HL-60 (cell line): Measurements from ENCODE around the gene ITPRID2.

Source experiments
- DNase-seq, 2 experiments: peaks; one replicate each; pipeline ENCODE4 v3.0.0-alpha.2; 2010 to 2020; ENCODE audit warnings: low read depth in 1 of 2, low spot score in 1 of 2
- H3K27ac ChIP-seq: fragments of 250-450 bp; sonication (Bioruptor Pico); replicated peaks from 2 replicates; pipeline ENCODE4 v1.5.1; 2020; ENCODE audit warnings: mild to moderate bottlenecking, moderate library complexity
- H3K27me3 ChIP-seq: fragments of 250-450 bp; sonication (Bioruptor Pico); 2 replicates; pipeline ENCODE4 v1.5.1; 2021; ENCODE audit warnings: mild to moderate bottlenecking, moderate library complexity; ENCODE audit not compliant: insufficient read depth, poor library complexity, severe bottlenecking
- H3K4me3 ChIP-seq: replicated peaks from 2 replicates; pipeline ENCODE4 v1.5.1; 2011; ENCODE audit warnings: mild to moderate bottlenecking, control low read depth, low read length; ENCODE audit not compliant: insufficient read depth
- GABPA ChIP-seq: IDR thresholded peaks from 2 replicates; pipeline ENCODE4 v1.6.1; 2012; ENCODE audit warnings: low read depth
- POLR2AphosphoS5 ChIP-seq: IDR thresholded peaks from 2 replicates; pipeline ENCODE4 v1.6.1; 2012; ENCODE audit warnings: low read depth
- SPI1 ChIP-seq: IDR thresholded peaks from 2 replicates; pipeline ENCODE4 v1.6.1; 2012; ENCODE audit warnings: low read depth, mild to moderate bottlenecking, borderline replicate concordance
- TF ChIP-seq, protein P1 (sequence below): IDR thresholded peaks from one replicate; pipeline ENCODE4 v1.5.1; 2011; ENCODE audit warnings: low read length, control low read depth, inconsistent platforms; ENCODE audit not compliant: insufficient read depth
- TF ChIP-seq, protein P2 (sequence below): IDR thresholded peaks from 2 replicates; pipeline ENCODE4 v1.6.1; 2012; ENCODE audit warnings: low read depth; ENCODE audit not compliant: insufficient replicate concordance

The ITPRID2 gene

DNA sequence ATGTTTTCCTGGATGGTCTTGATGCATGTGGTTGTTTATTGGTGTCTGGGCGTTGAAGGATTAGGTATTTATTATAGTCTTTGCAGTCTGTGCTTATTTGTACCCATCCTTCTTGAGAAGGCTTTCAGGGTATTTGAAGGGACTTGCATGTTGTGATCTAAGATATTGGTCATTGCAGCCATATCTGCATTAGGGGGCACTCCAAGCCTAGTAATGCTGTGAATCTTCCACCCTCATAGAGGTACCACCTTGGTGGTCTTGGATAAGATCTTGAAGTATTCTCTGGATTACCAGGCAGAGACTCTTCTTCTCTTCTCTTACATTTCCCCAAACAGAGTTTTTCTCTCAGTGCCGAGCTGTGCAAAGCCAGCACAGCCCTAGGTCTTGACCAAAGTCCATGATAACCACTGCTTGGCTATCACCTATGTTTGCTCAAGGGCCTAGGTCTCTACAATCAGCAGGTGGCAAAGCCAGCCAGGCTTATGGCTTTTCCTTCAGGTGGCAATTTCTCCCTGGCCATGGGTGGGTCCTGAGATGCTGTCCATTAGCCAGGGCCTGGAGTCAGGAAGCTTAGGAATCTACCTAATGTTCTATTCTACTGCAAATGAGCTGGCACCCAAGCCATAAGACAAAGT lies 78.7 kb downstream of the ITPRID2 start:
- TF ChIP-seq GABPA = no peak
- no peak for TF ChIP-seq POLR2AphosphoS5
- TF ChIP-seq, protein P1, sequence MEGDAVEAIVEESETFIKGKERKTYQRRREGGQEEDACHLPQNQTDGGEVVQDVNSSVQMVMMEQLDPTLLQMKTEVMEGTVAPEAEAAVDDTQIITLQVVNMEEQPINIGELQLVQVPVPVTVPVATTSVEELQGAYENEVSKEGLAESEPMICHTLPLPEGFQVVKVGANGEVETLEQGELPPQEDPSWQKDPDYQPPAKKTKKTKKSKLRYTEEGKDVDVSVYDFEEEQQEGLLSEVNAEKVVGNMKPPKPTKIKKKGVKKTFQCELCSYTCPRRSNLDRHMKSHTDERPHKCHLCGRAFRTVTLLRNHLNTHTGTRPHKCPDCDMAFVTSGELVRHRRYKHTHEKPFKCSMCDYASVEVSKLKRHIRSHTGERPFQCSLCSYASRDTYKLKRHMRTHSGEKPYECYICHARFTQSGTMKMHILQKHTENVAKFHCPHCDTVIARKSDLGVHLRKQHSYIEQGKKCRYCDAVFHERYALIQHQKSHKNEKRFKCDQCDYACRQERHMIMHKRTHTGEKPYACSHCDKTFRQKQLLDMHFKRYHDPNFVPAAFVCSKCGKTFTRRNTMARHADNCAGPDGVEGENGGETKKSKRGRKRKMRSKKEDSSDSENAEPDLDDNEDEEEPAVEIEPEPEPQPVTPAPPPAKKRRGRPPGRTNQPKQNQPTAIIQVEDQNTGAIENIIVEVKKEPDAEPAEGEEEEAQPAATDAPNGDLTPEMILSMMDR = no peak
- TF ChIP-seq, protein P2, sequence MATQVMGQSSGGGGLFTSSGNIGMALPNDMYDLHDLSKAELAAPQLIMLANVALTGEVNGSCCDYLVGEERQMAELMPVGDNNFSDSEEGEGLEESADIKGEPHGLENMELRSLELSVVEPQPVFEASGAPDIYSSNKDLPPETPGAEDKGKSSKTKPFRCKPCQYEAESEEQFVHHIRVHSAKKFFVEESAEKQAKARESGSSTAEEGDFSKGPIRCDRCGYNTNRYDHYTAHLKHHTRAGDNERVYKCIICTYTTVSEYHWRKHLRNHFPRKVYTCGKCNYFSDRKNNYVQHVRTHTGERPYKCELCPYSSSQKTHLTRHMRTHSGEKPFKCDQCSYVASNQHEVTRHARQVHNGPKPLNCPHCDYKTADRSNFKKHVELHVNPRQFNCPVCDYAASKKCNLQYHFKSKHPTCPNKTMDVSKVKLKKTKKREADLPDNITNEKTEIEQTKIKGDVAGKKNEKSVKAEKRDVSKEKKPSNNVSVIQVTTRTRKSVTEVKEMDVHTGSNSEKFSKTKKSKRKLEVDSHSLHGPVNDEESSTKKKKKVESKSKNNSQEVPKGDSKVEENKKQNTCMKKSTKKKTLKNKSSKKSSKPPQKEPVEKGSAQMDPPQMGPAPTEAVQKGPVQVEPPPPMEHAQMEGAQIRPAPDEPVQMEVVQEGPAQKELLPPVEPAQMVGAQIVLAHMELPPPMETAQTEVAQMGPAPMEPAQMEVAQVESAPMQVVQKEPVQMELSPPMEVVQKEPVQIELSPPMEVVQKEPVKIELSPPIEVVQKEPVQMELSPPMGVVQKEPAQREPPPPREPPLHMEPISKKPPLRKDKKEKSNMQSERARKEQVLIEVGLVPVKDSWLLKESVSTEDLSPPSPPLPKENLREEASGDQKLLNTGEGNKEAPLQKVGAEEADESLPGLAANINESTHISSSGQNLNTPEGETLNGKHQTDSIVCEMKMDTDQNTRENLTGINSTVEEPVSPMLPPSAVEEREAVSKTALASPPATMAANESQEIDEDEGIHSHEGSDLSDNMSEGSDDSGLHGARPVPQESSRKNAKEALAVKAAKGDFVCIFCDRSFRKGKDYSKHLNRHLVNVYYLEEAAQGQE = no peak
- no peak for TF ChIP-seq SPI1
- no peak for DNase-seq
- Histone ChIP-seq H3K4me3 (no peak overlapping the region), H3K27me3 (peaks cover 2% of the 10 kb centered on the region), H3K27ac (no peak overlapping the region)

DNA sequence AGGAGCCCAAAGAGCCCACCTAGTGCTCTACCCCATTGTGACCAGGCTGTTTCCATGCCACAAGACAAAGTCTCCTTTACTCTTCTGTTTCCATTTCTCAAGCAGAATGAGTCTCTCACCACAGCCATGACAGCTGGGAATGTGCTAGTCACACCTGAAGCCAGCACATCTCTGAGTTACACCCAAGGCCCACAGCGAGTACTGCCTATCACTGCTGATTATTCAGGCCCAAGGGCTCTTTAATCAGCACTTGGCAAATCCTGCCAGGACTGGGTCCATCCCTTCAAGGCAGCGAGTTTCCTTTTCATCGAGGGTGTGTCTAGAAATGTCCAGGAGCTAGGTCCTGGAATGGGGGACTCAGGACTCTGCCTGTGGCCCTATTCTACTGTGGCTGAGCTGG lies 79.5 kb downstream of the ITPRID2 start:
- H3K27ac ChIP-seq = no peak overlapping the region
- TF ChIP-seq, protein P1 = no peak
- TF ChIP-seq, protein P2 = no peak
- TF ChIP-seq POLR2AphosphoS5 (no peak), GABPA (no peak), SPI1 (no peak)
- H3K27me3 ChIP-seq = peaks cover 2% of the 10 kb centered on the region
- DNase-seq = no peak
- no peak overlapping the region for H3K4me3 ChIP-seq

DNA sequence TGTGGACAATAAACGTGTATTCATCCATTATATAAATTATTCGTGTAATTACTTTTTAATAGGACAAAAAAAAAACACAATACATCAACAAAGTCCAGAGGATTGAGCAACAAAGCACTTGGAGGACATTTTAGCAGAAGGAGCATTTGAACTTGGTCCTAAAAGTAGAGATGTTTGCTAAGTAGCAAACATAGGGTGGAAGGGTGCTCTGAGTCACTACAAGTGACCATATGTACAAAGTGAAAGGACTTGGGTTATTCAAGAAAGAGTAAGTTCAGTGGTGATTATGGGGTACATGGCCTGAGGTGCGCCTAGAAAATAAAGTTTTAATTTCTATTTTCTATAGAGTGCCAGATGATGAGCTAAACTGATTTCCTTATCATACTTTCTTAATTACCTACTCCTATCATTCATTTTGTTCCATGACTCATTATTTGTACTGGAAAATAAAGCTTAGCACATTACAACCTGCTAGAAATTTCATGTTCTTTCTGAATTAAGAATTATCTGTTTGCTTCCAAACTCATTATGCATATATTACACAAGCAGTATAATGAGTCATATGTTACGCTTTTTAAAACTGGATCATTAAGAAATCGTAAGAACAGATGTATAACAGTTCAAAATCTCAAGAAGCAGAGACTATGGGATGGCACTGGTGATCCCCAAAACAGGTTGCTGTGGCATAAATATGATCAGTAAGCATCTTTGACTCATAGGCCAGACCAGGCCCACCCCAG lies 81.1 kb downstream of the ITPRID2 start:
- H3K4me3 ChIP-seq = no peak overlapping the region
- peaks cover 2% of the 10 kb centered on the region for H3K27me3 ChIP-seq
- TF ChIP-seq GABPA (no peak), SPI1 (no peak), POLR2AphosphoS5 (no peak)
- TF ChIP-seq, protein P1 = no peak
- TF ChIP-seq, protein P2 = no peak
- no peak overlapping the region for H3K27ac ChIP-seq
- DNase-seq = no peak
